HTERT RPE-1 (cell line): ENCODE measurements around the gene SGCE.
"Not testable (repeated sequence)": the region's sequence is repeated elsewhere in the genome, so short reads cannot be mapped to it uniquely, and the experiment has no call there.

Experiments used
- in situ Hi-C: fragments of 300-500 bp; cut with MboI; formaldehyde crosslinking; loops from 4 replicates; pipeline ENCODE4 v1.14.3; 2020; ENCODE audit warnings: low sequenced_read_pairs

Gene SGCE, protein sequence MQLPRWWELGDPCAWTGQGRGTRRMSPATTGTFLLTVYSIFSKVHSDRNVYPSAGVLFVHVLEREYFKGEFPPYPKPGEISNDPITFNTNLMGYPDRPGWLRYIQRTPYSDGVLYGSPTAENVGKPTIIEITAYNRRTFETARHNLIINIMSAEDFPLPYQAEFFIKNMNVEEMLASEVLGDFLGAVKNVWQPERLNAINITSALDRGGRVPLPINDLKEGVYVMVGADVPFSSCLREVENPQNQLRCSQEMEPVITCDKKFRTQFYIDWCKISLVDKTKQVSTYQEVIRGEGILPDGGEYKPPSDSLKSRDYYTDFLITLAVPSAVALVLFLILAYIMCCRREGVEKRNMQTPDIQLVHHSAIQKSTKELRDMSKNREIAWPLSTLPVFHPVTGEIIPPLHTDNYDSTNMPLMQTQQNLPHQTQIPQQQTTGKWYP

DNA sequence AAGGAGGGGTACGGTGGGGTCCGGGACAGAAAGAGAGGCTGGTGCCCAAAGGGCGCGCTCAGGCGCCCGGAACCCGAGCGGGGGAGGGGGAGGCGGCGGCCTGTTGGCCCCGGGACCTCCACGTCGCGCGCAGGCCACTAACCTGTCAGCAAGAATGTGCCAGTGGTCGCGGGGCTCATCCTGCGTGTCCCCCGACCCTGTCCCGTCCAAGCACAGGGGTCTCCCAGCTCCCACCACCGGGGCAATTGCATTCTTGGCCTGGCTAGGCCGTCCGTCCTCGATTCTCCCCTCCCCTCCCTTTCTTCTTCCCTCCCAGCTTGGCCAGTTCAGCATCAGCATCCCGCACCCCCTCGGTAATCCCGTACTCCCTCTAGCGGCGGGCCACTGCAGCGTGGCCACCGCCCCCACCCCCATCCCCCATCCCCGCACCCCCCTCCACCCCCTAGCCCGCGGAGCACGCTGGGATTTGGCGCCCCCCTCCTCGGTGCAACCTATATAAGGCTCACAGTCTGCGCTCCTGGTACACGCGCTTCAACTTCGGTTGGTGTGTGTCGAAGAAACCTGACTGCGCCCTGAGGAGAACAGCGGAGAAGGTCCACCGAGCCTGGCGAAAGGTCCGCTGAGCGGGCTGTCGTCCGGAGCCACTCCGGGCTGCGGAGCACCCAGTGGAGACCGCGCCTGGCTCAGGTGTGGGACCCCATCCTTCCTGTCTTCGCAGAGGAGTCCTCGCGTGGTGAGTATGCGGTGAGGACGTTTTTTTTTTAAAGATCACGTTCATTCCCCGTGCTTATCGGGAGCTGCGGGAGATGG, at the start of gene SGCE:
Gene SGCE (minus strand): TSS at position 286 of the 810 bp plus-strand sequence. CDS start 35 bp downstream, at position 251.
- in situ Hi-C loops, result no loop called here

DNA sequence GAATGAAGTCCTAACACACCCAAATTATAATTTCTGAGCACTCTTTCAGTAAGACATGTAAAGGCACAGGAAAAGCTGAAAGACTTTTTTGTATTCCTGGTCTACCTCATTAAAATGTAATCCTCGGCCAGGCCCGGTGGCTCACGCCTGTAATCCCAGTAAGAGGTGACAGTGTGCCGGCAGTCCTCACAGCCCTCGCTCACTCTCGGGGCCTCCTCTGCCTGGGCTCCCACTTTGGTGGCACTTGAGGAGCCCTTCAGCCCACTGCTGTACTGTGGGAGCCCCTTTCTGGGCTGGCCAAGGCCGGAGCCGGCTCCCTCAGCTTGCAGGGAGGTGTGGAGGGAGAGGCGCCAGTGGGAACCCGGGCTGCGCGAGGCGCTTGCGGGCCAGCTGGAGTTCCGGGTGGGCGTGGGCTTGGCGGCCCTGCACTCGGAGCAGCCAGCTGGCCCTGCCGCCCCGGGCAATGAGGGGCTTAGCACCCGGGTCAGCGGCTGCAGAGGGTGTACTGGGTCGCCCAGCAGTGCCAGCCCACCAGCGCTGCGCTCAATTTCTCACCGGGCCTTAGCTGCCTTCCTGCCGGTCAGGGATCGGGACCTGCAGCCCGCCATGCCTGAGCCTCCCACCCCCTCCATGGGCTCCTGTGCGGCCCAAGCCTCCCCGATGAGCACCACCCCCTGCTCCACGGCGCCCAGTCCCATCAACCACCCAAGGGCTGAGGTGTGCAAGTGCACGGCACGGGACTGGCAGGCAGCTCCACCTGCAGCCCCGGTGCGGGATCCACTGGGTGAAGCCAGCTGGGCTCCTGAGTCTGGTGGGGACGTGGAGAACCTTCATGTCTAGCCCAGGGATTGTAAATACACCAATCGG, 49.5 kb upstream of the SGCE start:
- in situ Hi-C loops, result not testable (repeated sequence)

DNA sequence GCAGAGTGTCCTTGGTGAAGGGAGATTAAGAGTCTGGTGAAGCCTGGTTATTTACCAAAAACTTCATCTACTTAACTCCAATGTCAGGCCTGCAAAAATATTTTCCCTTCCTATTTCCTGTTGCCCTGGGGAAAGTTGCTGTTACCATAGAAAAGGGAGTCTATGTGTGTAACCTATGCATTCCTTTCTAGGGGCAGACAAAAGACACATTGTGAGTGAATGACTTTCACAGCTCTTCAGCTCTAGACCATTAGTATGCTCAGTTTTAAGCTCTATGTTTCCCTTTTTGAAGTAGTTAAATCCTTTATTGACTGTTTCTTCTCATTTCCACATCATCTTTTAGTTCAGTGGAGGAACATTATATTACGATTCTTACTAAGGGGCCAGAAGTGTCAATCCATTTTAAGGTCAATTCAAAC, 45.6 kb upstream of the SGCE start:
- in situ Hi-C loops, result no loop called here

DNA sequence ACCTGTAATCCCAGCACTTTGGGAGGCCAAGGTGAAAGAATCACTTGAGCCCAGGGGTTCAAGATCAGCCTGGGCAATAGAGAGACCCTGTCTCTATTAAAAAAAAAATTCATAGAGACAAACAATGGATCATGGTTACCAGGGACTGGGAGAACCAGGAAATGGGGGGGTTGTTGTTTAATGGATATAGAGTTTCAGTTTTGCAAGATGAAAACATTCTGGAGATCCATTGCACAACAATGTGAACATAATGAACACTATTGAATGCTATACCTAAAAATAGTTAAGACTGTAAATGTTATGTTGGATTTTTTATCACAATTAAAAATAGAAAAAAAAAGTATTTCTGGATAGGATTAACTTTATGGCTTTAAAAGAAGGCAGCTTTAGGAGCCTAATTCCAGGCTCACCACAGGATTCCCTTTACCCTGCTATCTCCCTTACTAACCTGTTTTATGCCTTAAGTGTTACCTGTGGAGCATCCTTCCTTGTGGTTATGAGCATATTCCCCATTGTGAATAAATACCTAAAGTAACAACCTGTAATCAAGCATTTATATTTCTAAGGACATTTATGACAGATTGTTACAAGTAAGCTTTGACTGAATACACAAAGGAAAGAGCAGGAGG, 45.1 kb upstream of the SGCE start:
- in situ Hi-C loops, result no loop called here

DNA sequence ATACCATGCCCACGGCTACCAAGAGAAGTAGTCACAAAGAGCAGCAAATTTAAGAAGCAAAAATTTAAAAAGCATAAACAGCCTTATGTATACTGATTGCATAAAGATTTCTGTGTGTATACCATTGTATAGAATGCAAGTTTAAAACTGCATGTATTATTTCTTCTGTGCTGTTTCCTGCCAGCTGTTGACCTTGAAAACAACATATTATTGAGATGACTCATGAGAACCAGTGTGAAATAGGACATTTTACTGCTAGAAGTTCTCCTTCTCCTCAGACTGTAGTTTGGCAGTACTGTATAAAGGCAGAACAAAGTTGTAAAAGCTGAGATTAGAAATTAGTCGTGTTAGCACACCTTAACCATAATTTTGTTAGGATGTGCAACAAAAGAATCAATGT, 42.3 kb upstream of the SGCE start:
- in situ Hi-C loops, result no loop called here

DNA sequence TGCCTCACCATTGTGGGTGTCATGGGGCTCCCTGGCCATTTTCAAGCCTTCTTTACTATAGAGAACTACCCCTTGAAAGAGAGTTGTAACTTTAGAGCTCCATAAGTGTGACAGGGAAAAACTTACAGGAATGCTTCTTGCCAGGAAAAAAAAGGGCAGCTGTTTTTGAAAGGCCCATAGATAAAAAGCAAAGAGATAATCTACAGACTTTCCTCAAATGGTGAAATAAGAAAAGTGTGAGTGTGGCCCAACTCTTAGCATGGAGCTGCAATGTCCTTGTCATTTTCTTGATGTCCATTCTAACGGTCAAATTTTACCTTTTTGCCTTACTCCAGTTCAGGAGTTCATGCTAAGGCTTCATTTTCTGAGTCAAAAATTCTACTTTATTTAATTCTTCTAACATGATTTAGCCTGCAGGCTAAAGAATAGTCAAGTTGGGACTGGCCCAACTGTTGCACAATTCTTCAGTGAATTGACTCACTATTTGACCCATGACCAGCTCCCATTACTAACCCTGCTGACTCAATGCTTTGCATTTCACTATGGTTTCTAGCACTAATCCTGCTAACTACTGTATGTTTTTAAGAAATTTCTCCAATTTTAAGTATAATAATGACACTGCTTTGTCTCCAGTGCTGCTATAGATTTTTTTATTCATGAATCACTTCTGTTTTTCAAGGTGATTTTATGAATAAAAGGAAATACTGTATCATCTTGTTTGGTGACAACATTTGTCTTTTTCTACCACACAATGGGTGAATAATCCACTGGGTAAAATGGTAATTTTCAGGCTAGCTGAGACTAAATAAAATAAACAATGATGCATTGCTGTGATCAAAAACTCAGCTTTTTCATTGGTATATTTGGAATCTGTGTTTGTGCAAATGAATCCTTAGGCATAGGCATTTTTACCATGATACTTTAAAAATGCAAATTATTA, 41.4 kb upstream of the SGCE start:
- in situ Hi-C loops, result no loop called here

DNA sequence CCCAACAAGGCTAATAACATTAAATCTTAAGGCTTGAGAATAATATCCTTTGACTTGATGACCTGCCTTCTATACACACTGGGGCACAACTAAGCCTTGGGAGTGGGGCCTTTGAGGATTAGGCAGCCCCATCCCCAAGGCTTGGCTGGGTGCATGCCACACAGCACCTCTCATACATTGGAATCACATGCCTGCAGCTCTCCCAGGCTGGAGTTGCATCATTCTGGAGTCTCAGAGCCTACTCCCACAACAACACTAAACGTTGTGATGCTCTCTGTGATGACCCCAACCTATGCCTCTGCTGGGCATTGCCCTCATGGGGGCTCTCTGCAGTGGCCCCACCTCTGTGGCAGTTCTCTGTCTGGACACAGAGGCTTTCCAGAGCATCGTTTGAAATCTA, 31.9 kb upstream of the SGCE start:
- in situ Hi-C loops, result no loop called here

DNA sequence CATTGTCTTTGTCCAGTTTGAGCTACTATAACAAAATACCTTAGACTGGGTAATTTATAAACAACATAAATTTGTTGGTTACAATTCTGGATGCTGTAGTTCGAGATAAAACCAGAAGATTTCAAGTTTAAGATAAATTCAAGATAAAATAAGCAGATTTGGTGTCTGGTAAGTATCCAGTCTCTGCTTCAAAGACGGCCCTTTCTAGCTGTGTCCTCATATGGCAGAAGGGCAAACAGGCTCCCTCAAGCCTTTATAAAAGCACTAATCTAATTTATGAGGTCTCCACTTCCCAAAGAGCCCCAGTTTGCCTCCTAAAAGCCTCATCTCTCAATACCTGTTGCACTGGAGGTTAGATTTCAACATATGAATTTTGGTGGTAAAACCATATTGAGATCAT, 31.1 kb upstream of the SGCE start:
- in situ Hi-C loops, result no loop called here

DNA sequence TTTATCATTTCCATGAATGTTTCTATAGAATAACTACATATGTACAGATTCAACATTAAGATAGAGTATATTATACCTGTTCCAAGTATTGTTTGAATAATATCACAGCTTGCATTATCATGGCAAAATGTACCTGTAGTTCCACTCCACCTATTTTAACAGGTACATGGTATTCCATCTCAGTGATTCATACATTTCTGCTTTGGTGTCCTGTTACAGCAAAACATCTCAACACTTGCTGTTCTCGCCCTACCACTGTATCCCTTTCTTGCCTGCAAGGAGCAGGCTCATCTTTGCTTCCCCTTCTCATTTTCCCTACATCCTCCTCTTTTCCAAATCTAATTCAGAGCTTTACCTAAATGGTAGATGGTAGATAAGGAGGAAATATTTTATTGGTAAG, 27.1 kb upstream of the SGCE start:
- in situ Hi-C loops, result no loop called here

DNA sequence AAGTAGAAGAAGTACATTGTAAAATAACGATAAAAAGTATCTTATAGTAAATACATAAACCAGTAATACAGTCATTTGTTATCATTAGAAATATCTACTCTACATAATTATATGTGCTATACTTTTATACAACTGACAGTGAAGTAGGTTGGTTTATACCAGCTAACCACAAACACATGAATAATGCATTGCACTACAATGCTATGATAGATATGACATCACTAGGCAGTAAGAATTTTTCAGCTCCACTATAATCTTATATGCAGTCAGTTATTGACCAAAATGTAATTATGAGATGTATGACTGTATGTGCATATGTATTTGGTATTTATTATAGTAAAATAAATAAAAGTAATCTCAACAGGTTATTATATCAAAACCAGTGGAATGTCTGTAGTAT, 23.4 kb upstream of the SGCE start:
- in situ Hi-C loops, result no loop called here

DNA sequence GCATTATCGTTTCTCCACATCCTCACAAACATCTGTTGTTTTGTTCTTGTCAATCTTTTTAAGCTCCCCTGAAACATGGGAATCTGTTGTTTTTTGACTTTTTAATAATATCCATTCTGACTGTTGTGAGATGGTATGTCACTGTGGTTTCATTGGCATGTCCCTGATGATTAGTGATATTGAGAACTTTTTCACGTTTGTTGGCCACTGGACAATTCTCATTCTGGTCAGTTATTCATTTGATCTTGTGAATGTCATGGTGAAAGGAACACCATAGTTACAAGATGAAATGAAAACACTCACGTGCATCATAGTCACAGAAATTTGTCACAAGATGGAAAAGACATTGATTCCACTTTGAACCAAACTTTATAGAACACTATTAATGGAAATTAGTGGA, 20.5 kb upstream of the SGCE start:
- in situ Hi-C loops, result no loop called here

DNA sequence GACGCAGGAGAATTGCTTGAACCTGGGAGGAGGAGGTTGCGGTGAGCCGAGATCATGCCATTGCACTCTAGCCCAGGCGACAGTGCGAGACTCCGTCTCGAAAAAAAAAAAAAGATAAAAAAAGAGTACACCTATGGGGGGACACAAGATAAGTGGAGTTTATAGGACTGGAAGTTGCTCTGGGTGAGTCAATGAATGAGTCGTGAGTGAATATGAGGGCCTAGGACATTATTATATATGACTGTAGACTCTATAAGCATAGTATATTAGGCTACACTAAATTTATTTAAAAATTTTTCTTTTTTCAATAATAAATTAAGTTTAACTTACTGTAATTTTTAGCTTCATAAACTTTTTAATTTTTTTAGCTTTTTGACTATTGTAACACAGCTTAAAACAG, 19.4 kb upstream of the SGCE start:
- in situ Hi-C loops, result no loop called here

DNA sequence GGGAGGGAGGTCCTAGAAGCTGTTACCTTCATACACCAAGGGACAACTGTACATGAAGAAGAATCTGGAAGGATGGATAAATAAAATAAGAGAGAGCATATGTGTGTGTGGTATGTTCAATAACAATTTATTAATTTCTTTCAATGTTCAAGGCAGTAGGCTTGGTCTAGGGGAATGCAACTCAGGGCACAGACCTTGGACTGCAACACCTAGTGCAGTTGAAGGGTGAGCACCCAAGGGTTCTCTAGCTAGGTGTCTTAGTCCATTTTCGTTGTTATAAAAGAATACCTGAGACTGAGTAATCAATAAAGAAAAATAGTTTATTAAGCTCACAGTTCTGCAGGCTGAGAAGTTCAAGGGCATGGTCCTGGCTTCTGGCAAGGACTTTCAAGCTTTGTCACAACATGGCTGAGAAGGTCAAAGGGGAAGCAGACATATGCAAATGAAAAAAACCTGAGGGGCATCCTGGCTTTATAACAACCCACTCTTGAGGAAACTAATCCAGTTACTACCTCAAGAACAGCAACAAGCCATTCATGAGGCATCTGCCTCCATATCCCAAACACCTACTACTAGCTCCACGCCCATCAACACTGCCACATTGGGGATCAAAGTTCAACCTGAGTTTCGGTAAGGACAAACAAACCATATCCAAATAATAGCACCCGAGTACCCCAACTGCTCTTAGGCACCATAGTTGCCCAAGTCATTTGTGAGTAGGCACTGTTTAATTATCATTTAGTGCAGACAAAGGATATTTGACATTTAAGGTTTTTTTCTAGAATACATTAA, 15.7 kb upstream of the SGCE start:
- in situ Hi-C loops, result no loop called here

DNA sequence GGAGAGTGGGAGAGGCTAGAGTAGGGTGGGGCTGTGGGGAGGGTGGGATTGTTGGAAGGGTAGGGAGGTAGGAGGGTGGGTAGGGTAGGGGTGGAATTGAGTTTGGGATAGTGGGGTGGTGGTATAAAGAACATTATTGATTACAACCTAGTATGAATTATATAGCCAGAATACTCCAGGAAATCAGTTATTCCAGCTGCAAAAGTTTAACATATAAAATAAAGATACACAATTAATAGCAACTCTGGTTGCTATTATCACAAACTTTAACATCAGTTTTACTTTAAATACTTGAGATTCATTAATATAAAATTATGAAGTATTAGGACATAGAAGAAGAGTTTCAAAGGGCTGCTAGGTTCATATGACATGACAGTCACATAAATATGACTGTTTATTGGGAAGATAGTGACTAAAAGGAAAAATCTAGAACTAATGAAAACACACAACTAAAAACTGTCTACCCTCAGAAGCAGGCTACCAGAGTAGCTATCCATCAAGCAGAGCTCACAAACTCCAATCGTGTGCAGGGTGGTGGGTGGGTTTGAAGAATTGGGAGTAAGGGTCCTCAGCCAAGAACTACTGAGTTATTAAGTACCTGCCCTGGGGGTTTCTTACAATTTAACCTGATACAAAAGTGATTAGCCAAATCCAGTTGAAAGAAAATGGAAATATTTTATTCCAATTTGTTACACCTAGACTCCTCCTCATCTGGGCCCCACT, 14.0 kb upstream of the SGCE start:
- in situ Hi-C loops, result no loop called here

DNA sequence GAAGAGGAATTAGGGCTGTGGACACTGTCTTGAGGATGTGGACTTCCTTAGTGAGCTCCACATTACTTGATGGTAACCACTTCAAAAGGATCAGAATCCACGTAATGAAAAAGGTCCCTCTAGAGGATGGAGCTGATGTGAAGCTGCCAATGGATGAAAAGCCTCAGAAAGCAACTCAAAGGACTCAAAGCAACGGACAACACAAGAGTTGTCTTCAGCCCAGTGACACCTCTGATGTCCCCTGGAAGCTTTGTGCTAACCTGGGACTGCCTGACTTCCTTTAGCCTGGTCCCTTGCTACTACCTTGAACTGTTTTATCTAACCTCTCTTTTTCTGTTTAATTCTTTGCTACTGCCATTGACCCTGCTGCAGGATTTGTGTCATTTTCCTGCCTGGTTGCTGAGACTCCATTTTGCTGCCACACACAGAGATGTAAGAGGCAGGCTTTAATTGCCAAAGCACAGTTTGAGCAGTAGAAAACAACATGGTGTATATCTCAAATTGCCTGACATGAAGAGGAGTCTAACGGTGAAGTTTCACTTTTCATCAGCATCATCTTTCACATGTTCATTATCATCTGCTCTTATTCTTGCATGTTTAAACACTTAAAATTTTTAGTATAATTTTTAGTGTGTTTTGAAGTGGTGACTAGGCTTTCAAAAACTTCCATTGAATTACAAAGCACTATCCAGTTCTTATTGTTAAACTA, 11.1 kb upstream of the SGCE start:
- in situ Hi-C loops, result no loop called here

DNA sequence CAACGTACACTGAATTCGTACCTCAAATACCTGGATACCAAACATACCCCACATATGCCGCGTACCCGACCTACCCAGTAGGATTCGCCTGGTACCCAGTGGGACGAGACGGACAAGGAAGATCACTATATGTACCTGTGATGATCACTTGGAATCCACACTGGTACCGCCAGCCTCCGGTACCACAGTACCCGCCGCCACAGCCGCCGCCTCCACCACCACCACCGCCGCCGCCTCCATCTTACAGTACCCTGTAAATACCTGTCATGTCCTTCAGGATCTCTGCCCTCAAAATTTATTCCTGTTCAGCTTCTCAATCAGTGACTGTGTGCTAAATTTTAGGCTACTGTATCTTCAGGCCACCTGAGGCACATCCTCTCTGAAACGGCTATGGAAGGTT, 9.5 kb upstream of the SGCE start:
- in situ Hi-C loops, result no loop called here

DNA sequence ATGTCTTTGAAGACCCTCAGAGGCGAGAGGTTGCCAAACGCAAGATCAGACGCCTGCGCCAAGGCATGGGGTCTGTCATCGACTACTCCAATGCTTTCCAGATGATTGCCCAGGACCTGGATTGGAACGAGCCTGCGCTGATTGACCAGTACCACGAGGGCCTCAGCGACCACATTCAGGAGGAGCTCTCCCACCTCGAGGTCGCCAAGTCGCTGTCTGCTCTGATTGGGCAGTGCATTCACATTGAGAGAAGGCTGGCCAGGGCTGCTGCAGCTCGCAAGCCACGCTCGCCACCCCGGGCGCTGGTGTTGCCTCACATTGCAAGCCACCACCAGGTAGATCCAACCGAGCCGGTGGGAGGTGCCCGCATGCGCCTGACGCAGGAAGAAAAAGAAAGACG, 8.1 kb upstream of the SGCE start:
- in situ Hi-C loops, result no loop called here

DNA sequence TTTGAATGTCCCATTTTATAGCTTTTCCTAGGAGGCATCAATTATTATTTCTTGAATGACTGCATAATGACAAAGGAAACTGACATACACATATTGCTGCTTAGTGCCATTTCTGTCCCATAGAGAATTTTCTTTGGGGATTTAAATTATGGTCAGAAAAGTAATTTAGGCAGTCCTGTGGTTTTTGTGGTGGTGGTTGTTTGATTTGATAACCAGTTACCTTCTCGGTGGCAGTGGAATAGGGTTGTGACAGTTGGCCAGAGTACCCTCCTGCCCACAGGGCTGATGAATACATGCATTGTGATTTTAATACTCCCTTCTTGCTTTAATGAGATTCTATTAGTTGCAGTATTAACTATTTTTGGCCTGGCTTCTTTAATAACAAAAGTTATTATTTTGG, 6.6 kb upstream of the SGCE start:
- in situ Hi-C loops, result no loop called here
